HepG2 (cell line): ENCODE data around the gene GRAMD4. TPM values are rescaled to one million over a fixed set of nuclear protein-coding genes. Genes with fewer than 3 reads are reported as not detected.

Experiments used
- ATAC-seq: fragments of 200-7000 bp; cut with Tn5 transposase; 3 replicates; pipeline ENCODE4 v1.9.1; 2020; ENCODE audit warnings: mild to moderate bottlenecking, moderate library complexity
- BruUV-seq: library from RNA; stranded (reverse); fragments of 400-500 nt; replicated peaks from 2 replicates; lab custom pipeline; 2021; lab: Mats Ljungman, UMichigan
- CTCF ChIA-PET: fragments of 300-600 bp; formaldehyde crosslinking; extraction: SDS; loops from one replicate; lab custom pipeline; 2021; ENCODE audit warnings: low total read pairs, inconsistent platforms, low intra/inter-chr PET ratio; lab: Yijun Ruan, JAX
- POLR2A ChIA-PET: fragments of 350-600 bp; sonication (Branson Sonifier 250); formaldehyde crosslinking; loops from one replicate; lab custom pipeline; 2020; ENCODE audit warnings: antibody characterized with exemption, inconsistent platforms; lab: Yijun Ruan, JAX
- DNase-seq: peaks from one replicate; pipeline ENCODE4 v3.0.0-alpha.2; 2015; ENCODE audit warnings: low spot score
- FAIRE-seq: peaks from 3 replicates; lab custom pipeline; 2011; peaks lifted over from hg19 to GRCh38; lab: Jason Lieb, UNC
- H2AFZ ChIP-seq: one replicate; pipeline ENCODE4 v1.6.1; 2011; ENCODE audit warnings: low read length, inconsistent platforms
- H3K27ac ChIP-seq: fragments of 300-600 bp; 3 replicates; pipeline ENCODE4 v1.8.0; 2011; ENCODE audit warnings: mixed run types, mild to moderate bottlenecking, mixed read lengths, low read length, inconsistent platforms; ENCODE audit not compliant: insufficient read depth; ENCODE audit errors: extremely low read length
- H3K27me3 ChIP-seq, 2 experiments: fragments of 200-600 bp in 1 of 2; 2 replicates in 1 of 2; 3 replicates in 1 of 2; pipeline versions ENCODE4 v1.6.0 to v1.8.0; 2011; ENCODE audit warnings: low read length in 2 of 2, mild to moderate bottlenecking in 2 of 2, moderate library complexity in 2 of 2, inconsistent platforms in 1 of 2; ENCODE audit not compliant: insufficient read depth in 2 of 2, control insufficient read depth in 1 of 2
- H3K36me3 ChIP-seq, 2 experiments: fragments of 200-600 bp in 1 of 2; replicated peaks in 1 of 2; 2 replicates in 1 of 2; 3 replicates in 1 of 2; pipeline versions ENCODE4 v1.5.1 to v1.8.0; 2011; ENCODE audit warnings: low read length in 2 of 2, inconsistent platforms in 1 of 2; ENCODE audit not compliant: insufficient read depth in 2 of 2, control insufficient read depth in 1 of 2
- H3K4me1 ChIP-seq: 2 replicates; pipeline ENCODE4 v1.5.1; 2012; ENCODE audit warnings: low read length, inconsistent platforms; ENCODE audit not compliant: insufficient read depth
- H3K4me2 ChIP-seq: 2 replicates; pipeline ENCODE4 v1.6.0; 2011; ENCODE audit warnings: low read depth, low read length, inconsistent platforms
- H3K4me3 ChIP-seq, 3 experiments: fragments of 200-600 bp in 1 of 3; sonication (generic), shearing (Covaris generic) in 1 of 3; replicated peaks in 1 of 3; 2 replicates each; pipeline ENCODE4 v1.5.1; 2011 to 2016; ENCODE audit warnings: low read length in 3 of 3, inconsistent platforms in 2 of 3, low read depth in 2 of 3, mild to moderate bottlenecking in 2 of 3, control low read depth in 1 of 3, mixed read lengths in 1 of 3; ENCODE audit not compliant: insufficient read depth in 1 of 3
- H3K79me2 ChIP-seq: one replicate; pipeline ENCODE4 v1.6.1; 2011; ENCODE audit warnings: low read length, inconsistent platforms; ENCODE audit not compliant: insufficient read depth
- H3K9ac ChIP-seq: 2 replicates; pipeline ENCODE4 v1.6.0; 2011; ENCODE audit warnings: mild to moderate bottlenecking, low read depth, low read length, inconsistent platforms; ENCODE audit not compliant: insufficient read depth
- H3K9me3 ChIP-seq: 2 replicates; pipeline ENCODE4 v1.5.1; 2012; ENCODE audit warnings: mild to moderate bottlenecking, low read length
- H4K20me1 ChIP-seq: 2 replicates; pipeline ENCODE4 v1.6.0; 2011; ENCODE audit warnings: inconsistent platforms, mild to moderate bottlenecking, low read length, moderate library complexity; ENCODE audit not compliant: insufficient read depth
- DRAP1 ChIP-seq: IDR thresholded peaks from 2 replicates; pipeline ENCODE4 v1.6.1; 2016; ENCODE audit warnings: missing genetic modification reagents, missing compliant biosample characterization
- HCFC1 ChIP-seq: fragments of 150-350 bp; IDR thresholded peaks from 2 replicates; pipeline ENCODE4 v1.6.1; 2014; ENCODE audit warnings: low read depth, low read length
- HNF4G ChIP-seq, 2 experiments: sonication (generic) in 1 of 2; formaldehyde crosslinking in 1 of 2; IDR thresholded peaks; 2 replicates each; pipeline versions ENCODE4 v1.4.0 to v1.6.1; 2011 to 2020; ENCODE audit warnings: borderline replicate concordance in 2 of 2, low read depth in 2 of 2, mild to moderate bottlenecking in 2 of 2, low read length in 1 of 2, missing genetic modification reagents in 1 of 2, moderate library complexity in 1 of 2
- MAF1 ChIP-seq: sonication (generic); formaldehyde crosslinking; IDR thresholded peaks from 2 replicates; pipeline ENCODE4 v1.5.0; 2020; ENCODE audit warnings: missing genetic modification reagents, borderline replicate concordance
- MLXIP ChIP-seq: sonication (generic); formaldehyde crosslinking; IDR thresholded peaks from 2 replicates; pipeline ENCODE4 v1.9.0; 2021; ENCODE audit warnings: missing genetic modification reagents, borderline replicate concordance
- NR2C2 ChIP-seq: sonication (generic); formaldehyde crosslinking; IDR thresholded peaks from 2 replicates; pipeline ENCODE4 v1.4.0; 2020; ENCODE audit warnings: missing genetic modification reagents, mild to moderate bottlenecking, moderate library complexity, borderline replicate concordance
- RELA ChIP-seq: sonication (generic); formaldehyde crosslinking; IDR thresholded peaks from 2 replicates; pipeline ENCODE4 v1.4.0; 2020; ENCODE audit warnings: missing genetic modification reagents
- SIX4 ChIP-seq: sonication (generic); formaldehyde crosslinking; IDR thresholded peaks from 2 replicates; pipeline ENCODE4 v1.4.0; 2020; ENCODE audit warnings: missing genetic modification reagents
- SYNCRIP ChIP-seq: fragments of 200-400 bp; formaldehyde crosslinking; IDR thresholded peaks from 2 replicates; pipeline ENCODE4 v1.6.1; 2018; ENCODE audit warnings: mild to moderate bottlenecking, low read depth, low read length; ENCODE audit not compliant: insufficient read depth
- USF2 ChIP-seq, 2 experiments: sonication (generic) in 1 of 2; formaldehyde crosslinking in 1 of 2; IDR thresholded peaks; 2 replicates each; pipeline versions ENCODE4 v1.5.1 to v1.6.1; 2011 to 2020; ENCODE audit warnings: borderline replicate concordance in 1 of 2, low read depth in 1 of 2, low read length in 1 of 2, mild to moderate bottlenecking in 1 of 2, missing genetic modification reagents in 1 of 2, moderate library complexity in 1 of 2
- ZBTB37 ChIP-seq: sonication (generic); formaldehyde crosslinking; IDR thresholded peaks from 2 replicates; pipeline ENCODE4 v1.4.0; 2020; ENCODE audit warnings: mild to moderate bottlenecking, missing genetic modification reagents
- ZBTB4 ChIP-seq: sonication (generic); formaldehyde crosslinking; IDR thresholded peaks from 2 replicates; pipeline ENCODE4 v1.4.0; 2020; ENCODE audit warnings: missing genetic modification reagents, mild to moderate bottlenecking, borderline replicate concordance
- ZFP62 ChIP-seq: sonication (generic); formaldehyde crosslinking; IDR thresholded peaks from 2 replicates; pipeline ENCODE4 v1.4.0; 2020; ENCODE audit warnings: missing genetic modification reagents
- WGBS: methylation state at CpG from one replicate; pipeline ENCODE4 v1.1.6; 2017; ENCODE audit warnings: low lambda C conversion rate; 5-methylcytosine and 5-hydroxymethylcytosine counted together
- in situ Hi-C: cut with HindIII; loops from 2 replicates; pipeline ENCODE4 v1.10.0; 2017; ENCODE audit warnings: low pct_unique_long_range_greater_than_20kb; ENCODE audit not compliant: extremely low pct_ligation_motif_present
- intact Hi-C: fragments of 100-400 bp; cut with micrococcal nuclease; formaldehyde crosslinking; loops from one replicate; pipeline ENCODE4 v1.10.0; 2022; ENCODE audit not compliant: unreplicated experiment
- polyA plus RNA-seq, 8 experiments: library from polyadenylated mRNA; depleted of rRNA in 3 of 8; stranded (reverse) in 7 of 8; unstranded in 1 of 8; fragments of >200 nt; fragmentation: Illumina TruSeq in 4 of 8; extraction: Trizol in 4 of 8; gene quantifications; 2 replicates each; pipeline versions ENCODE4 v1.2.1 to v1.2.3, GENCODE V29; 2011 to 2016; ENCODE audit warnings: low read depth in 4 of 8, missing spikeins in 1 of 8, mixed read lengths in 1 of 8; ENCODE audit not compliant: insufficient read depth in 1 of 8
- total RNA-seq, 5 experiments: library from RNA; depleted of rRNA; stranded (reverse); fragments of >200 nt; fragmentation: Illumina TruSeq; extraction: Trizol; gene quantifications; 2 replicates each; pipeline ENCODE4 v1.2.3, GENCODE V29; 2016; ENCODE audit warnings: low read depth in 1 of 5

The GRAMD4 gene
- total and polyA plus RNA-seq, 2 of the 13 experiments (the other 11 are each of a cell fraction or from before 2014, with no cell fraction given), result 15.2 to 15.7 TPM

GRCh38 chr22:46659791-46660186 lies 39.6 kb downstream of the GRAMD4 start:
- DNase-seq (no peak), FAIRE-seq (no peak), ATAC-seq (no peak)
- H3K79me2 ChIP-seq, result no peaks in the 10 kb centered on the region
- BruUV-seq, result no TSS peak
- in situ Hi-C loops (loop anchor here (25.0 kb wide), 1 partner anchor 97 kb away; no protein-coding TSS in a partner anchor), intact Hi-C loops (no loop called here)
- CTCF ChIA-PET, result no interaction called here
- POLR2A ChIA-PET, result no interaction called here
- no peak overlapping the region for H2AFZ ChIP-seq
- no peaks in the 10 kb centered on the region; the same call in 1 of the 2 replicates for H4K20me1 ChIP-seq
- H3K4me1 ChIP-seq, result peaks cover 38% of the 10 kb centered on the region
- H3K4me3 ChIP-seq, result no peak overlapping the region; a peak in 1 of 6 replicates
- H3K36me3 ChIP-seq, result peaks cover 1 to 2% of the 10 kb centered on the region in 2 experiments; a peak in 2 of 5 replicates
- no peak overlapping the region for H3K9ac ChIP-seq
- H3K4me2 ChIP-seq, result no peak overlapping the region
- no peaks in the 10 kb centered on the region; a peak in 1 of 5 replicates for H3K27me3 ChIP-seq
- 94% methylated on average over 9 of the region's 12 CpGs for WGBS
- H3K27ac ChIP-seq, result peak overlapping the region; percentile 37
- H3K9me3 ChIP-seq, result no peaks in the 10 kb centered on the region
- TF ChIP-seq MAF1 (CRISPR knock-in tag) (no peak), SYNCRIP (no peak), HNF4G (IDR thresholded peaks at IDR 0.05; ENCODE audit: borderline replicate concordance, low read depth, low read length) (no peak), HNF4G (CRISPR knock-in tag; IDR thresholded peaks at IDR 0.05; ENCODE audit: borderline replicate concordance, low read depth) (no peak), HCFC1 (no peak), NR2C2 (CRISPR knock-in tag) (no peak), RELA (no peak), MLXIP (no peak), ZBTB37 (no peak), SIX4 (CRISPR knock-in tag) (no peak), DRAP1 (CRISPR knock-in tag) (no peak), ZFP62 (no peak), USF2 (IDR thresholded peaks at IDR 0.05; ENCODE audit: low read depth, low read length) (no peak), USF2 (CRISPR knock-in tag; IDR thresholded peaks at IDR 0.05; ENCODE audit: borderline replicate concordance) (no peak), ZBTB4 (CRISPR knock-in tag) (no peak)
